Activated T-helper 9 cell treated with anti-CD3 and anti-CD28 coated beads, Interleukin-2, amount 50 U/mL, for 16 hours (primary cell): Measurements from ENCODE around the gene LARGE1.

Experiments
- DNase-seq: peaks from one replicate; pipeline ENCODE4 v3.0.0-alpha.2; 2020; ENCODE audit warnings: low read depth

Gene LARGE1

DNA sequence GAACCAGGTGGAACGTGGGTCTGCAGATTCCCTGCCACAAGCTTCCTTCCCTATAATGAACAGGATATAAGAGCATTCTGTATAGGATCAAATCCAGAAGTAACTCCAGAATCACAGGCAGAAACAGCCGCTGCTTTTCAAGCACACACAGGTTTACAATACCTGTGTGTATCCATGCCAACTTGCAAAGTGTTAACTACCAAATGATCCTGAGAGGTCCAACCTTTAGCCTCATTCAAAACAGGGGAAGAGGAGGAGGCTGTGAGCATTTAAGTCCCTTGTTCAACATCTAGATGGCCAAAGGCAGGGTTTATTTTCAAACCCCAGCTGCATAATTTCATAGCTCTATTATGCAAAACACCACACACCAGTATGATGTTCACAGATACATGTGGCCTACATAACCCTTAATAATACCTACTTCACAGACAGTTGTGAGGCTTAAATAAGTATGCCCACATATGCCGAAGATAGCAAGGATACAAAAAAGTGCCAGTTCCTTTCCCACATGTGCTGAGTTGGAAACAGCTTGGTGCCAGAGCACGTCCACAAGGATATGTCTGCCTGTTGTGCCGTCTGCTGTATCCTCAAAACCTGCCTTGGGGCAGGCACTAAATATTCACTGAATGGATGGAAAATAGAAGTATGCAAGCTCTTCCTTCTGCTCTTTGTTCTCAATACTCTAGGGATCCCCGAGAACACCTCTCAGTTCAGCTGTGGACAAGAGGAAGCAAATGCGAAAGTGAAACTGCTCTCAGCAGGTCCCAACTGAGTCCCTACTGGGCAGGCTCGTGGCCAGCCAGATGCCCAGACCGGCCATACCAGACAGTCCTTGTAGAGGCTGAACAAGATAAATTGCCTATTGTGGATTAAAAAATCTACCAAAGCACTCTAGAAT lies 66.8 kb downstream of the LARGE1 start:
- no peak for DNase-seq

DNA sequence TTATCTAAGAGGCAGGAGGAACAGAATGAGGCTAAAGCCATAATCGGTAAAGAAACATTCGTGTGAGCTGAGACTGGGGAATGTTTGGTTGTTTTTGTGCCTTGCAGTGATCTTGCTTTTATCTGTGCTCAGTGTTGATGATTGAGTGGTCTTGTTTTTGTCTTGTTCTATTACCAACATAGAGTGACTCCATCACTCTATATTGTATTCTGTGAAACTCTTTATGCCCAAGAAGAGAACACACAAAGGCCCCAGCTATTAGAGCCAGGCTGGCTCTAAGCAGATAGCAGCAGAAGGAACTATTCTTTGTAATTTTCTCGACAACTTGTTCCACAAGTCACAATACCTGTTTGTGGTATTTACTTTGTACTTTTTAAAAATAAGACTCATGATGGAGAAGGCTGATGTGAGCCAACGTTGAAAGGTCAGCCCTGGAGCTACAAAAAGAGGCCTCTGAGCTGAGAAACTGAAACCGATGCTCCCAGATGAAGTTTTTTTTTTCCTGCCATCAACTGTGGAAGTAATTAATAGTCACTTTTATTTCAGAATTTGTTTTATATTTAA lies 68.4 kb downstream of the LARGE1 start:
- no peak for DNase-seq

GRCh38 chr22:33851240-33851639 lies 69.0 kb downstream of the LARGE1 start:
- DNase-seq = no peak

DNA sequence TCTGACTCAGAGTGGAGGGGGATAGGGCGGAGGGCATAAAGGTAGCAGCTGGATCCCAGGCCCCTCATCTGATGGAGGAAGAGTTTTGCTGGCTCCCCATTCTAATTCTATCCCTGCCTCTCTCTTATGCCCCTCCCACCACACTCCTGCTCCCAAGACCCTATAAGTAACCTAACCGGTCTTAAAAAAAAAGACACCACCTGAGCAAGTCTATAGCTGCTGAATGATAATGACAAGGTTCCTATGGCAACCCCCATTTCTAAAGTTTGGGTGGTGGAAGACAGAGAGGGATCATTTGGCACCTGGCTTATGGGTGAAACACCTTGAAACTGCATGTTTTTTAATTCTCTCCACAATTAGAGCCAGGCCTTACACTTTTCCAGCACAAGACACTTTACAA lies 69.6 kb downstream of the LARGE1 start:
- no peak for DNase-seq

GRCh38 chr22:33850193-33850592 lies 70.1 kb downstream of the LARGE1 start:
- DNase-seq = no peak

DNA sequence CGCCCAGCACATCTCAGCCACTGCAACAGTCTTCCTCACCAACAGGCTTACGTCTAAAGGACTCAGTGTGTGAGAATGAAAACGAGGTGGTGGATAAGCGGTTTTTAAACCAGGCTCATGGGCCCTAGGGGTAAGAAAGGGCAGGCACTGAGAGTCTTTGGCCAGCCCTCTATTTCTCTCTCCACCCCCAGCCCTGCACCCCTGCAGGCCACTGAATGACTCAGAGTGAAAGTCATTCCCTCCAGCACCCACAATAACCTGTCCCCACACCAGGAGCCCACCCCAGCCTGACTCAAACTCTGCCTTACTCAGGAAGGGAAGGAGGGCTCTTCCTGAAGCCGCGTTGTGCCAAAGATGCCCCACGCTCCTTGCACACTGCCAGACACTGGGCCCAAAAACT lies 72.0 kb downstream of the LARGE1 start:
- DNase-seq = no peak

- DNase-seq = no peak
These were observed 76.0 kb downstream of the LARGE1 start for GRCh38 chr22:33844273-33844672.

GRCh38 chr22:33842421-33843094 lies 77.7 kb downstream of the LARGE1 start:
- no peak for DNase-seq

DNA sequence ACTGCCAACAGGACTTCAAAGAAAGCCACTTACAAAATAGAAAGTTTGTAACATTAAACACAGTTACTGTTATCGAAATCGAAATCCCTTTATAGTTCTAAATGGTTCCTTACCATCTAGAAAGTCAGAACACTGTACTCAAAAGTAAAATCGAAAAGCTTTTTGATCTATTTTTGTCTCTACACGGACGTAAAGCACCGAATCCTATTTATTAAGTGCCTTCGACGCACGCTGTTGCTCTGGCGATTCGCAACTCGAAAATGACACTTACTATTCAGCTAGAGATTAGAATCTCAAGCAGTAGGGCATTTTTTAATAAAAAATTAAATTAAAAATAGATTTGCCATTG lies 78.3 kb downstream of the LARGE1 start:
- no peak for DNase-seq

- DNase-seq = no peak
These were observed 78.8 kb downstream of the LARGE1 start for GRCh38 chr22:33841281-33842005.

DNA sequence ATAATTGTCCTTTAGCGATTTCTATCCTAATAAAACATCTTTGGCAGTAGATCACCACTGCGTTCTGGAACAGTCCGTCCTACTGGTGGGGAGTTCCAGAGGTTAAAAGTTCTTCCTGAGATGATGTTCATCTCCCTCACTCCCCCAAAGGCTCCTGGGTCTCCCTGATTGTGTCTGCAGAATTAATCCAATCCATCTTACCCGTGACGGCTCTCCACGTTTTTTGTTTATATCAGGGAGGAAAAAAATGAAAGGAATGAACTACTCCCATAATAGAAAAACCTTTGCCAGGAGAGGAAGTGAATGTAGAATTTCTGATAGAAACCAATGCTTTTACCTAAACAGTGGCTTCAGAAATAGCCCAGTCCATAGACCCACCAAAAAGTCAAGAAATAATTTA lies 81.6 kb downstream of the LARGE1 start:
- DNase-seq = no peak

- DNase-seq = no peak
These were observed 82.5 kb downstream of the LARGE1 start for GRCh38 chr22:33837826-33838225.

DNA sequence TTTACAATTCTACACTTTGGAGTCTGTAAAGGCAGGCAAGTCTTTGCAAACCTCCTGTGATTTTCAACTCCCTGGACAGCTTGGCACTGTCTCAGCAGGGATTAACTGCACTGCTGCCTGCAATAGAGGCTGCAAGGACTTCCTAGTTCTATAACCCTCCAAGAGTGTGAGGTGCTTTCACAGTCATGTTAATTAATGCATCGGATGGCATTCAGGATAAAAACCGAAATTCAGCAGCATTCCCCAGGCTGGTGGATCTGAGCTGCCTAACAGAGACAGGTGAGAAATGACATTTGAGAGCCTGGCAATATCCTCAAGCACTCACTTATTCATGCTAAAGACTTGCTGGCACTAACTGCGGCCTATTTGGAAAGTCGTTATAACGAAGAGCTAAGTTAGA lies 85.0 kb downstream of the LARGE1 start:
- no peak for DNase-seq

DNA sequence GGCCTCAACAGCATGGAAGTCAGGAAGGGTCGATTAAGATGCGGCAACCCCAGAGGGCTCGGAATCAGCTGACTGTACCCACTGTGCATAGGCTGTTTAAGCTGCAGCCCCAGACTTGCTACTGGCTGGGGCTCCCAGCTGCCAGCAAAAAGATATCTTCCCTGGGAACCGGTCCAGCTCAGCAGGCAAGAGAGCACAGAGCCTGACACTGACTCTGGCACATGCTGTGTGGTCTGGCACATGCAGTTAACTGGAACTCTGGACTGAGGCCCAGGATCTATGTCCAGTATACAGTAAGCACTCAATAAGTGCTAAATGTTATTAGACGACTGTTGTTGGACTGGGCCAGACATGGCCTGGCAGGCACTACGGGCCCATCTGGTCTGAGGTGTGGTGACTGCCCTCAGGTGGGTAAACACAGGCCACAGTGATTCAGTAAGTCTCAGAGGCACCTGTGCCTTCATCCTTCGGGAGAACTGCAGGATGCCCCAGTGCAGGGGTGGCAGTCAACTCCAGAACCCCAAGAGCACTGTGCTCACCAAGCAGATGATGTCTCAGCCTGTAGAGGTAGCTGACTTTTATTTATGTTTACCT lies 87.6 kb downstream of the LARGE1 start:
- no peak for DNase-seq

DNA sequence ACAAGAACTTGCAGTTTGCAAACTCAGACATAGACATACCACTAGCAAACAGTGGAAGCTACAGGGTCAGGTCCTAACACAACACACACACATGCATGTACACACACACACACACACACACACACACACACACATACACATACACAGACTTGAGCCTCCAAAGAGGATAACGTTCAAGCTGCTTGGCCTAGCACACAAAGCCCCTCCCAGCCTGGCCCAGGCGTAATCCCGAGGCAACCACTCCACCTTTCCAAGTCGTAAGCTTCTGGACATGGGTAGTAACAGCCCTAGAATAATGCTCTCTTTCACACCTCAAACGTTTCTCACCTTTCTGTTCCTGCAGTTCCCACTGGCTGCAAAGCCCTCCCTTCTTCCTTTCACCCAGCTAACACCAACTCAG lies 88.6 kb downstream of the LARGE1 start:
- DNase-seq = no peak

DNA sequence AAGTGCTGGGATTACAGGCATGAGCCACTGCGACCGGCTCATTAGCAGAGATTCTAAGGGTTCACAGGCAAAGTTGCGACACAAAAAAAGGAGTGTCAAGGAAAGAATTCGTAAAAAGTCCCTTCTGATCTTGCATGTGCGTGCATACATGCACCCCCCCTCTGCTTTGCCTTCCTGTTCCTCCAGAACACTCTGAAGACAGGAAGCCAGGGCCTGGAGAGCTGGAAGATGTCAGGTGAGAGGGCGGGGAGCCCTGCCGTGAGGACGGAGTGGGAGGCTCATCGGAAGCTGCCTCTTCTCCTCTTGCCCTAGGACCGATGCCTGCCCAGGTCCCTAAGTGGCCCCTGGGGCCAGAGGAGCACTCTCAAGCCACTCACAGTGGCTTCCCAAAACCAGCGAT lies 89.1 kb downstream of the LARGE1 start:
- no peak for DNase-seq

DNA sequence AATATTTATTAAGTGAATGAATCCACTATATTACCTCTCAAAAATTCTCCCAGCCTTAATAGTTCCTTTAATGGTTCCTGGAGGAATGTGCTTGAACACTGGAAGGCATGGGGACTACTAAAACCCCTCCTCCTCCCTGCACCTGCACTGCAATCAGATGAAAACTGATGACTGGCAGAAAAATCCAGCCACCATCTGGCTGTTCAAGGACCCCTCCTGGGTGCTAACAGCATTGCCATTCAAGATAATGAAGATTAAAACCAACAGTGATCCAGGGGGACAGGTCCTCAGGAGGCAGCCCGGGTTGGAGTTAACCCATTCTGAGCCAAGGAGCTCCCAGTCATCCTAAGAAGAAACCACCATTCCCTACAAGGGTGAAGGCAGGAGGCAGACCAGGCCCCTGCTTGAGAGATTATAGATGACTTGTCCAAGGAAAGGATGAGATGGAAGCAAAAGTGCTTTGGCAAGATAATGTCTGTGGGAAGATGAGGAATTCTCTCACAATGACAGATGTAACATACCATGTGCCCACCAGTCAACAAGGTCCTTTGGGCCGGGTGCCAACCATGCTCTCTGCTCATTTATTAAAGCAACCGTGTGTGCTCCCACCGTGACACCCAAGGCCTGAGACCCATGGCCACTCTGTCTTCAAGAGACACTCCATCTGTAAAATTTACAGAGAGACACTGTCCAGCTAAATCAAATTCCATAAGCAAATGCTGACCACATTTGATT lies 90.6 kb downstream of the LARGE1 start:
- no peak for DNase-seq

DNA sequence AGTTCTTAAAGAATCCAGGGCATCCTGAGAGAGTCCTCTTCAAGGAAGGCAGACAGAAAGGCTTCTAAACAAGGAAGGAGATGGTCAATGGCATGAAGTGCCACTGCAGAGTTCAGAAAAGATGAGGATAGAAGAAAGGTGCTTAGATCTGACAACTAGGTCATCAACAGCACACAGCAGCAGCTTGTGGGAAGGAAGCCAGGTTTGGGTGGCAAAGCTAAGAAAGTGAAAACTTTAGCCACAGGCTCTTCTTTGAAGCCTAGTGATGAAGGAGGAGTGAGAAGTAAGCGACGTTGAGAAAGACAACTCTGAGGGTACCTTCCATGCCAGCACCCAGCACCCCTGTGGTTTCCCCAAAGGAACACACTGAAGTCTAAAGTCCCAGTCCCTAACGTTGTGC lies 92.0 kb downstream of the LARGE1 start:
- no peak for DNase-seq

DNA sequence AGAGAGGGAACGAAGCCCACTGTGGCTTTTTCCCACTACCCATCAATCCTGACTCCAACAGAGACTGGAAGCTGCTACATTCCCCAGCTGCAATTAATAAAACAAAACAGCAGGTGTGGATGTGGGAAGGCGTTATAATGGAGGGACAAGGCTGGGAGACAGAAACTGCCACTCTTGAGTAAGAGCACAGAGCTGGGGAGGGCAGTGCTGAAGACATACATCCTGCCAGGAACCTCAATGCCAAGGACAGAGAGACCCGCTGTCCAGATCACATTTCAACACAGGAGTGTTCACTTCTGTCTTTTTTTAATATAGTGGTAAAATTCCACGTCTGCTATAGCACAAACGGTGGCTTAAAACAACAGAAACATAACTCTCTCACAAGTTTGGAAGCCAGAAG lies 94.5 kb downstream of the LARGE1 start:
- DNase-seq = no peak

DNA sequence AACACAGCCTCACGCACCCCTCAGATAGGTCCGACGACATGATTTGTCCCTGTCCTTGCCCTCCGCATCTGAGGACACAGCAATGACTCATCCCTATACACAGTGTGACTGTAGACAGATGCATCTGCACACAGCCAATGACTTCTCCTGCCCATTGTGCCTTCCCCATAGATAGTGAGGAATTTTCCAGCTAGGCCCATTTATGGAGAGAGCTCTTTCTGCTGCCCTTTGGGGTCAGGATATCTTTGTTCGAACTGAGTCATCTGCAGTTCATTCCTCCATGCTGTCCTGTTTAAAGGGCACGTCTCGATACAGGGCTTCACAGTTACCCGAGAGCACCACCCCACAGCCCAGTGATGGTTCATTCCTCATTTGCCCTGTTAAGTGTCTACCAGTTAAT lies 96.7 kb downstream of the LARGE1 start:
- DNase-seq = no peak

DNA sequence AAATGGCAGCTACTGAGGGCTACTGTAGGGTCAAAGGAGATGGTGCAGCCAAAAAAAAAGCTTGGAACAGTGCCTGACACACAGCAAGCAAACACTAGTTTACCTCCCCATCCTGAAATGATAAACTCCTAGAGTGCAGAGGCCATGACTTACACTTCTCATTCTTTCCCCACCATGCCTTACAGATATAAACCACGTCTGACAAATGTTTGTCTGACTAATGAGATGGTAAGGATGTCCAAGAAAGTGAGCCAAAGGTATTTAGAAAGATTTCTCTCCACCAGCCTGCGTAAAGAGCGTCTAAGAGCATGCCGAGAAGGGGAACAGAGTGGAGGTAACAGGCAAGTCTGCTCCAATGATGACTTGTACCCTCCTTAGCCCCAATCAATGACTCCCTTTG lies 99.0 kb downstream of the LARGE1 start:
- no peak for DNase-seq

DNA sequence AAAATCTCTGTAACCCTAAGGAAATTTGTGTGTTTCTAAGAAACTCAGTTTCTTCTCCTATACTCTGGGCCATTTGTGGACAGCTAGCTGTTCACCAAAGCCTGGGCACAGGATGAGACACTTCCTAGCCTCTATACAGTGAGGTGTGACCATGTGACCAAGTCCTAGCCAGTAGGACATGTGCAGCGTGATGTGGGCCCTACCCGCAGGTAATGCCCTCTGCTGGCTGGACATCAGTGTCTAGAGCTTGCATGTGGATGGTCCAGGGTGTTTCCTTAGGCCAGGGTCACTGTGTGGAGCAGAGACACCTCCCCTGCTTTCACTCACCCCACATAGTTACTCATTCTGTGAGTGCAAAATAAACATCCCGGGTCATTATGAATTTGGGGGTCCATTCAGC lies 100.5 kb downstream of the LARGE1 start:
- DNase-seq = no peak
